K562 (cell line): Measurements from ENCODE around the gene PTPRG. TPM values are rescaled to one million over a fixed set of nuclear protein-coding genes. Genes with fewer than 3 reads are reported as not detected.

ENCODE experiments used
- MCM3 ChIP-seq: fragments of 450-650 bp; IDR thresholded peaks from 2 replicates; pipeline ENCODE4 v1.6.1; 2016
- STAT5B ChIP-seq: fragments of 250-450 bp; sonication (Bioruptor Pico); IDR thresholded peaks from 2 replicates; pipeline ENCODE4 v1.8.0; 2021; ENCODE audit warnings: mild to moderate bottlenecking, inconsistent platforms
- polyA plus RNA-seq, 8 experiments: library from polyadenylated mRNA; depleted of rRNA in 4 of 8; stranded (reverse) in 5 of 8; unstranded in 3 of 8; fragments of >200 nt; fragmentation: Nextera tagmentation in 2 of 8; fragmentation: Illumina TruSeq in 1 of 8; extraction: Ambion mirVana in 2 of 8; extraction: Trizol in 1 of 8; gene quantifications; 2 replicates each; pipeline versions ENCODE4 v1.2.1 to v1.2.3, GENCODE V29; 2011 to 2014; ENCODE audit warnings: inconsistent platforms in 1 of 8, missing spikeins in 1 of 8
- total RNA-seq, 7 experiments: library from RNA; depleted of rRNA in 6 of 7; stranded (reverse); fragments of >200 nt in 6 of 7; fragmentation: Illumina TruSeq in 2 of 7; extraction: Trizol in 2 of 7; gene quantifications; 2 replicates each; pipeline versions ENCODE4 v1.2.1 to v1.2.3, GENCODE V29; 2011 to 2021; ENCODE audit warnings: low replicate concordance in 1 of 7
- TF ChIP-seq, protein P1 (sequence below), 2 experiments: fragments of 450-650 bp; formaldehyde crosslinking in 1 of 2; IDR thresholded peaks; 2 replicates each; pipeline versions ENCODE4 v1.4.0 to v1.6.1; 2014 to 2020; ENCODE audit warnings: mild to moderate bottlenecking in 2 of 2, borderline replicate concordance in 1 of 2, low read depth in 1 of 2

Gene PTPRG
- total and polyA plus RNA-seq, 9 of the 15 experiments (the other 6 are each of a cell fraction or from before 2014, with no cell fraction given), result 0.16 TPM; not detected in 8

DNA sequence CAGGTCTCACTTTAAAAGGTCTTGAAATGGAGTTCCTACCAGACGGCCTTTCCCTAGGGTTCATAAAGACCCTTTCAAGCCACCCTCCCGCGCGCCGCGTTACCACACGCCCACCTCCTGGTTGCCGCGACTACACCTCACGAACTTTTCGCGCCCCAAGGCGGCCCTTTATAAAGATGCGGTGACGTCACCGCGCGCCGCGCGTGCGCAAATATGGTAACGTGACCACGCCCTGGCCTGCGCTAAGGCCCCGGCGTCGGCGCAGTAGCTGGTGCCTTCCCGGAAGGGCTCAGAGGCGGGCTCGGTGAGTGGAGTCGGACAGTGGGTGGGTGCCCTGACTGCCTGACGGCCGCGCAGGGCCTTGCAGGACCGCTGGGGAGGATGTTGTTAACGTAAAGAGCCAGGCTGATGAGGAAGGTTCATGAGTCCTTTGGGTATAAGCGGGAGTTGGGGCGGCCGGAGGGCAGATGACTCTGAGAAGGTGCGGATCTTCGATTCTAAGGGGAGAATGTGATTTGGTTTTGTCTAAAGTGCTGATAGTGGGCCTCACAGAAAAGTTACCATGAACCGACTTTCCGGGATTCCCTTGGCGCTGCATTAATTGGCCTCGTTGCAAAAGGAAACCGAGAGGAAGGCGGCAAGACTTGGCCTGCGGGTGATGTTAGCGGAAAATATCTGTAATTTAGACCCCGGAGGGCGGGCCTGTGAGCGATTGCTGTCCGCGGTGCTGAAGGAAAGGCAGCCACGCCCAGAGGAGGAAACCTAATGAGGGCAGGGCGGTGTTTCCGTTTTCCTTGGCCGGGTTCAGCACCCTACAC lies 757.6 kb downstream of the PTPRG start (continued):
- TF ChIP-seq, protein P1, sequence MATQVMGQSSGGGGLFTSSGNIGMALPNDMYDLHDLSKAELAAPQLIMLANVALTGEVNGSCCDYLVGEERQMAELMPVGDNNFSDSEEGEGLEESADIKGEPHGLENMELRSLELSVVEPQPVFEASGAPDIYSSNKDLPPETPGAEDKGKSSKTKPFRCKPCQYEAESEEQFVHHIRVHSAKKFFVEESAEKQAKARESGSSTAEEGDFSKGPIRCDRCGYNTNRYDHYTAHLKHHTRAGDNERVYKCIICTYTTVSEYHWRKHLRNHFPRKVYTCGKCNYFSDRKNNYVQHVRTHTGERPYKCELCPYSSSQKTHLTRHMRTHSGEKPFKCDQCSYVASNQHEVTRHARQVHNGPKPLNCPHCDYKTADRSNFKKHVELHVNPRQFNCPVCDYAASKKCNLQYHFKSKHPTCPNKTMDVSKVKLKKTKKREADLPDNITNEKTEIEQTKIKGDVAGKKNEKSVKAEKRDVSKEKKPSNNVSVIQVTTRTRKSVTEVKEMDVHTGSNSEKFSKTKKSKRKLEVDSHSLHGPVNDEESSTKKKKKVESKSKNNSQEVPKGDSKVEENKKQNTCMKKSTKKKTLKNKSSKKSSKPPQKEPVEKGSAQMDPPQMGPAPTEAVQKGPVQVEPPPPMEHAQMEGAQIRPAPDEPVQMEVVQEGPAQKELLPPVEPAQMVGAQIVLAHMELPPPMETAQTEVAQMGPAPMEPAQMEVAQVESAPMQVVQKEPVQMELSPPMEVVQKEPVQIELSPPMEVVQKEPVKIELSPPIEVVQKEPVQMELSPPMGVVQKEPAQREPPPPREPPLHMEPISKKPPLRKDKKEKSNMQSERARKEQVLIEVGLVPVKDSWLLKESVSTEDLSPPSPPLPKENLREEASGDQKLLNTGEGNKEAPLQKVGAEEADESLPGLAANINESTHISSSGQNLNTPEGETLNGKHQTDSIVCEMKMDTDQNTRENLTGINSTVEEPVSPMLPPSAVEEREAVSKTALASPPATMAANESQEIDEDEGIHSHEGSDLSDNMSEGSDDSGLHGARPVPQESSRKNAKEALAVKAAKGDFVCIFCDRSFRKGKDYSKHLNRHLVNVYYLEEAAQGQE (IDR thresholded peaks at IDR 0.05; ENCODE audit: borderline replicate concordance), result peak; percentile 90
- TF ChIP-seq, protein P1 (CRISPR knock-in tag; IDR thresholded peaks at IDR 0.05; ENCODE audit: low read depth), result no peak
- TF ChIP-seq MCM3, result no peak
- TF ChIP-seq STAT5B (CRISPR knock-in tag), result no peak
